ENCODE results near the gene AP3S2. TPM values are rescaled to one million over a fixed set of nuclear protein-coding genes. Genes with fewer than 3 reads are reported as not detected.

Gene AP3S2
- polyA plus RNA-seq, 1 donor (not counting 4 experiments of a cell fraction or from before 2014, with no cell fraction given), result 34.6 TPM

DNA sequence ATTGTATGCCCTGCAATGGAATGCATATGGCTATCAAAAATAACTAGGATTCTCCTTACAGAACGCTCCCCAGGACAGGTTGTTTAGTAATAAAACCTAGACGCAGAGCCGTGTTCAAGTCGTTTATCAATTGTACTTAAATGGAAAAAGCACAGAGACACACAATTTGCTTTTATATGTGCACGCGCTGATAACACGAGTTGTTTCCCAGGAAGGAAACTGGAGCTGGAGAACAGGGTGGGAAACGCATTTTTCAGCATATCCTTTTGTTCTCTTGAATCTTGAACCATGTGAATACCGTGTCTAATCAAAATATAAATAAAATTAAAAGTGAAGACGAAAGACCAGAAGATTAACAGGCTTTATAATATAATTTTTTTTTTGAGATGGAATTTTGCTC, 75.5 kb downstream of the AP3S2 start:
- Histone ChIP-seq H4K20me1 (ENCODE audit: control insufficient read depth, extremely low read depth, insufficient read depth, low read length) (no peaks in the 10 kb centered on the region), H3K36me3 (ENCODE audit: control insufficient read depth in 2 of 2, extremely low read depth in 1 of 2, insufficient read depth in 2 of 2, low read length in 2 of 2) (no peaks in the 10 kb centered on the region), H3K9ac (ENCODE audit: control insufficient read depth, extremely low read depth, insufficient read depth, low read length) (no peak overlapping the region), H3K27me3 (ENCODE audit: control insufficient read depth, extremely low read depth, insufficient read depth, low read length) (peaks cover 5% of the 10 kb centered on the region), H3K79me2 (ENCODE audit: control insufficient read depth, insufficient read depth, low read length) (no peaks in the 10 kb centered on the region), H2AFZ (ENCODE audit: control insufficient read depth, low read length) (no peak overlapping the region), H3K9me1 (ENCODE audit: control insufficient read depth, extremely low read depth, insufficient read depth, low read length) (no peaks in the 10 kb centered on the region), H3K4me2 (ENCODE audit: control insufficient read depth, extremely low read depth, insufficient read depth, low read depth, low read length) (no peak overlapping the region), H3K4me1 (ENCODE audit: control insufficient read depth, extremely low read depth, insufficient read depth, low read length) (peaks cover 24% of the 10 kb centered on the region), H3K27ac (ENCODE audit: control insufficient read depth, insufficient read depth, low read length) (no peak overlapping the region), H3K4me3 (ENCODE audit: control insufficient read depth in 2 of 3, extremely low read depth in 1 of 3, insufficient read depth in 2 of 3, low read depth in 1 of 3, low read length in 3 of 3) (no peak overlapping the region), H3K9me3 (ENCODE audit: control insufficient read depth, low read depth, low read length) (no peaks in the 10 kb centered on the region)
- FAIRE-seq (no peak), DNase-seq (ENCODE audit: low read depth, low spot score) (no peak)
- TF ChIP-seq EZH2 (IDR thresholded peaks at IDR 0.05; ENCODE audit: low read length), result no peak
- TF ChIP-seq, protein P1, sequence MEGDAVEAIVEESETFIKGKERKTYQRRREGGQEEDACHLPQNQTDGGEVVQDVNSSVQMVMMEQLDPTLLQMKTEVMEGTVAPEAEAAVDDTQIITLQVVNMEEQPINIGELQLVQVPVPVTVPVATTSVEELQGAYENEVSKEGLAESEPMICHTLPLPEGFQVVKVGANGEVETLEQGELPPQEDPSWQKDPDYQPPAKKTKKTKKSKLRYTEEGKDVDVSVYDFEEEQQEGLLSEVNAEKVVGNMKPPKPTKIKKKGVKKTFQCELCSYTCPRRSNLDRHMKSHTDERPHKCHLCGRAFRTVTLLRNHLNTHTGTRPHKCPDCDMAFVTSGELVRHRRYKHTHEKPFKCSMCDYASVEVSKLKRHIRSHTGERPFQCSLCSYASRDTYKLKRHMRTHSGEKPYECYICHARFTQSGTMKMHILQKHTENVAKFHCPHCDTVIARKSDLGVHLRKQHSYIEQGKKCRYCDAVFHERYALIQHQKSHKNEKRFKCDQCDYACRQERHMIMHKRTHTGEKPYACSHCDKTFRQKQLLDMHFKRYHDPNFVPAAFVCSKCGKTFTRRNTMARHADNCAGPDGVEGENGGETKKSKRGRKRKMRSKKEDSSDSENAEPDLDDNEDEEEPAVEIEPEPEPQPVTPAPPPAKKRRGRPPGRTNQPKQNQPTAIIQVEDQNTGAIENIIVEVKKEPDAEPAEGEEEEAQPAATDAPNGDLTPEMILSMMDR (optimal IDR thresholded peaks at IDR 0.05 in 1 of 3, IDR thresholded peaks at IDR 0.05 in 1 of 3, conservative IDR thresholded peaks at IDR 0.05 in 1 of 3; ENCODE audit: extremely low read depth in 1 of 3, insufficient read depth in 2 of 3, low read length in 3 of 3), result no peak
- dilution Hi-C loops (cut with MboI; ENCODE audit: extremely low pct_ligation_motif_present, low sequenced_read_pairs), result no loop called here

DNA sequence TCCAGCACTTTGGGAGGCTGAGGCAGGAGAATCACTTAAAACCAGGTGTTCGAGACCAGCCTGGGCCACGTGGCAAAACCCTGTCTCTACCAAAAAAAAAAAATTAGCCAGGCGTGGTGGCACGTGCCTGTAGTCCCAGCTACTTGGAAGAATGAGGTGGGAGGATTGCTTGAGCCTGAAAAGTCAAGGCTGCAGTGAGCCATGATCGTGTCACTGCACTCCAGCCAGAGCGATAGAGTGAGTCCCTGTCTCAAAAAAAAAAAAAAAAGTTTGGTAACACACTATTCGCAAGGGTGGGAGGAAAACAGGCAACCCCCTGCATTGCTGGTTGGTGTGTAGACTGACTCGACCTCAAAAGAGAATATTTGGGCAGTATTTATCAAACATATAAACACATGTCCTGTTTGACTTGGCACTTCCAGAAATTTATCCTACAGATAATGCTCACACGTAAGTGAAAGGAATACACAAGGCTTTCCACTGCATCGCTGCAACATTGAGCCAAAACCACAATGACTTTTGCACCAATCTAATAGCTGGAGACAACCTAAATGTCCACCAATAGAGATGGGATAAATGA, 76.0 kb downstream of the AP3S2 start:
- dilution Hi-C loops (cut with MboI; ENCODE audit: extremely low pct_ligation_motif_present, low sequenced_read_pairs), result no loop called here
- H3K9me3 ChIP-seq (ENCODE audit: control insufficient read depth, low read depth, low read length), result no peaks in the 10 kb centered on the region
- H3K9me1 ChIP-seq (ENCODE audit: control insufficient read depth, extremely low read depth, insufficient read depth, low read length), result no peaks in the 10 kb centered on the region
- TF ChIP-seq, protein P1 (optimal IDR thresholded peaks at IDR 0.05 in 1 of 3, IDR thresholded peaks at IDR 0.05 in 1 of 3, conservative IDR thresholded peaks at IDR 0.05 in 1 of 3; ENCODE audit: extremely low read depth in 1 of 3, insufficient read depth in 2 of 3, low read length in 3 of 3), result no peak
- TF ChIP-seq EZH2 (IDR thresholded peaks at IDR 0.05; ENCODE audit: low read length), result no peak
- H3K9ac ChIP-seq (ENCODE audit: control insufficient read depth, extremely low read depth, insufficient read depth, low read length), result no peak overlapping the region
- no peak overlapping the region for H3K4me2 ChIP-seq (ENCODE audit: control insufficient read depth, extremely low read depth, insufficient read depth, low read depth, low read length)
- no peaks in the 10 kb centered on the region for H4K20me1 ChIP-seq (ENCODE audit: control insufficient read depth, extremely low read depth, insufficient read depth, low read length)
- H3K79me2 ChIP-seq (ENCODE audit: control insufficient read depth, insufficient read depth, low read length), result no peaks in the 10 kb centered on the region
- H3K36me3 ChIP-seq (ENCODE audit: control insufficient read depth in 2 of 2, extremely low read depth in 1 of 2, insufficient read depth in 2 of 2, low read length in 2 of 2), result no peaks in the 10 kb centered on the region
- H2AFZ ChIP-seq (ENCODE audit: control insufficient read depth, low read length), result no peak overlapping the region
- H3K27me3 ChIP-seq (ENCODE audit: control insufficient read depth, extremely low read depth, insufficient read depth, low read length), result peaks cover 5% of the 10 kb centered on the region
- peaks cover 21% of the 10 kb centered on the region for H3K4me1 ChIP-seq (ENCODE audit: control insufficient read depth, extremely low read depth, insufficient read depth, low read length)
- H3K4me3 ChIP-seq (ENCODE audit: control insufficient read depth in 2 of 3, extremely low read depth in 1 of 3, insufficient read depth in 2 of 3, low read depth in 1 of 3, low read length in 3 of 3), result no peak overlapping the region
- no peak for DNase-seq (ENCODE audit: low read depth, low spot score)
- H3K27ac ChIP-seq (ENCODE audit: control insufficient read depth, insufficient read depth, low read length), result no peak overlapping the region
- no peak for FAIRE-seq
